NCI-H2196 treated with DMSO at 0.1 percent for 48 hours (cell line): Measurements from ENCODE around the gene RAB37.

ENCODE experiments used
- DNase-seq: peaks from one replicate; lab custom pipeline; 2025; ENCODE audit not compliant: unreplicated experiment; lab: John Stamatoyannopoulos, UW

Gene RAB37

DNA sequence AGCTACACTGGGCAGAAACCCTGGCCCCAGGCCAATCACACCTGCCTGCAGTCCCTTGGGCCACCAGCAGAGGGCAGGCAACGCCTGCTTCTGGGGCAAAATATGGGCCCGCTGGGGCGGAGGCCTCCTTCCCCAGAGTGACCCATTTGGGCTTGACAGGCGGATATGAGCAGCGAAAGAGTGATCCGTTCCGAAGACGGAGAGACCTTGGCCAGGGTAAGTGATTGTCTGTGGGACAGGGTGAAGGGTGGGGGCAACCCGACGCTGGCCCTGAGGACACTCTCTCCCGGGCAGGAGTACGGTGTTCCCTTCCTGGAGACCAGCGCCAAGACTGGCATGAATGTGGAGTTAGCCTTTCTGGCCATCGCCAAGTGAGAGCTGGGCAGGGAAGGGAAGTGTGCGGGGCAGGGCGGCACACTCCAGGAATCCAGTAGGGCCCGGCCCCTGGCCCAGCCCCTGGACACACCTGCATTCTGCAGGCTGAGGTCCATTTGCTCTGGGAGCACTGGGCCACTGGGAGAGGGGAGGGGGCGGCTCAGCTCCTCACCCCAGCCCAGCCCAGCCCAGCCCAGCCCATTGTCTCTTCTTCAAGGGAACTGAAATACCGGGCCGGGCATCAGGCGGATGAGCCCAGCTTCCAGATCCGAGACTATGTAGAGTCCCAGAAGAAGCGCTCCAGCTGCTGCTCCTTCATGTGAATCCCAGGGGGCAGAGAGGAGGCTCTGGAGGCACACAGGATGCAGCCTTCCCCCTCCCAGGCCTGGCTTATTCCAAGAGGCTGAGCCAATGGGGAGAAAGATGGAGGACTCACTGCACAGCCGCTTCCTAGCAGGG, 7.9 kb downstream of the RAB37 start:
- DNase-seq: peak; percentile 38

DNA sequence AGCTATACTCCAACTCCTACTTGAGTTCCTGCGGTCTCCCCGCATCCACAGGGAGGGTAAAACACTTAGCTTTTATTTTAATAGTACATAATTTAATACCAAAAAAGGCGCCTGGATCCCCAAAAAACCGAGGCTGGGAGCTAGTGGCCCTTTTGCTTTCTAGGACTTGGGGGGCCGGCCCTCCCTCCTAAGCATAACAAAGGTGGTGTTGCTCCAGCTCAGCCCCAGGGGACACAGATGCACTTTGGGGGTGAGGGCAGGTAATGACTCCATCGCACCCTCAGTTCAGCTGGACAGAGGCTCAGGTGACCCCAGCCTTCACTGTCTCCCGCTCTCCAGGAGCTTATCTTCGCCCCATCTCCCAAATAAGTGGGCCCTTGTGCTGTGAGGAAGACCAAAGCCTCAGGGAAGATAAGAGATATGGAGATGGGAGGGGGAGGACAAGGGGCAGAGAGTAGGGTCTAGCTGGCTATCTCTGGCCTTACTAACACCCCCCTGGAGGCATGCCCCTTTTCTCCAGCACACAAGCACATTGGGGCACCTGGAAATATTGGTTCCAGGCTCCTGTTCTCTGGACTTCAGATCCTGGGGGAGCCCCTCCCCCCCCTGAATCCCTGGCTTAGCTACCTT, 8.6 kb downstream of the RAB37 start:
- DNase-seq: no peak

DNA sequence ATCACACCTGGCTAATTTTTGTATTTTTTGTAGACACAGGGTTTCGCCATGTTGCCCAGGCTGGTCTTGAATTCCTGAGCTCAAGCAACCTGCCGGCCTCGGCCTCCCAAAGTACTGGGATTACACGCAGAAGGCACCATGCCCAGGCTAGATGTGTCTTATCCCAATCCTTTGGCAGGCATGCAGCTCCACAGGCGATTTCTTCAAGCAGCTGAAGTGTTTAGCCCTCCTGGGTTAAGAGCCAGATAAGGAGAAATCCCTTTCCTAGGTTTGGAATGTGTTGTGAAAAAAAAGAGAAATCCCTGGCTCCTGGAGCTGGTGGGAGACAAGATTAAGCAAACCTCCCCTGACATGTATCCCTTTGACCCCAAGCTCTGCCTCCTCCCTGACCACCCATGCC, 9.3 kb downstream of the RAB37 start:
- DNase-seq: no peak

GRCh38 chr17:74746922-74747321, 9.9 kb downstream of the RAB37 start:
- DNase-seq: no peak

GRCh38 chr17:74748279-74748528, 11.1 kb downstream of the RAB37 start:
- peak; percentile 87 for DNase-seq

GRCh38 chr17:74748529-74749278, 11.6 kb downstream of the RAB37 start, which contains the start of gene NHERF1:
Gene NHERF1 (plus strand): TSS chr17:74748628. CDS start chr17:74748847, 219 bp downstream.
- no peak for DNase-seq

GRCh38 chr17:74749279-74750038, 12.4 kb downstream of the RAB37 start:
- no peak for DNase-seq

- no peak for DNase-seq
These were observed 12.9 kb downstream of the RAB37 start for GRCh38 chr17:74750039-74750326.

- no peak for DNase-seq
These were observed 13.4 kb downstream of the RAB37 start for GRCh38 chr17:74750327-74751069.

DNA sequence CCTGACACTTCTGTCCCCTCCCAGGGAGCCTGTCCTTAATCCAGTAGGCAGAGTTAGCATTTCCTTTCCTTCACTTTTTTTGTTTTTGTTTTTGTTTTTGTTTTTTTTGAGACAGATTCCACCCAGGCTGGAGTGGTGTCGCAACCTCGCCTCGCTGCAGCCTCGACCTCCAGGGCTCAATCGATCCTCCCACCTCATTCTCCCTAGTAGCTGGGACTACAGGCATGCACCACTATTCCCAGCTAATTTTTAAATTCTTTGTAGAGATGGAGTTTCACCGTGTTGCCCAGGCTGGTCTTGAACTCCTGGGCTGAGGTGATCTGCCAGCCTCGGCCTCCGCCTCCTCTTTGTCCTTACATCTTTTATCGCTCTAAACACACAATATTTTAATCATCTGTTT, 15.4 kb downstream of the RAB37 start:
- DNase-seq: no peak

DNA sequence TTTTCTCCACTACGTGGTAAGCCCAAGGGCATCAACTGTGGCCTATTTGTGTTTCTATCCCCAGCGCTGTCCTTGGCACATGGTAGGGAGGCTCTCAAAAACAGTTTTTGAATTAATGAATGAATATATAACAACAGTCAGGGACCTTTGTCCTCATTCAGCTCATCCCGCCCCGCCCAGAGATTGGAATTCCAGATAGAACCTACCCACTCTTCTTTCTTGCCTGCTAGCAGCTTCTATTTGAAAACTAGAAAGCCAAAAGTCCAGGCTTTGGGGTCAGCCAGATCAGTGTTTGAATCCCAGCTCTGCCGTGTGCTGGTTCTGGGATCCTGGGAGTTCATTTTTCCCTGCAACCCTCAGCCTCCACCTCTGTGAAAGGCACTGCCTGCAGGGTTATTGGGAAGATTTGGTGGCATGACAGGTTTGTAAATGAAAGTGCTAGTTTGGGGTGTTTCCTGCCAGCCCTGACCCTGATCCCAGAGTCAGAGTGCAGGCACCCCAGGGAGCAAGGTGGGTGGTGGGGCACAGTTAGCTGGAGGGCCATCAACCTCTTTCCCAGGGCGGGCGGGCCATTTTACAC, 15.9 kb downstream of the RAB37 start:
- DNase-seq: no peak

DNA sequence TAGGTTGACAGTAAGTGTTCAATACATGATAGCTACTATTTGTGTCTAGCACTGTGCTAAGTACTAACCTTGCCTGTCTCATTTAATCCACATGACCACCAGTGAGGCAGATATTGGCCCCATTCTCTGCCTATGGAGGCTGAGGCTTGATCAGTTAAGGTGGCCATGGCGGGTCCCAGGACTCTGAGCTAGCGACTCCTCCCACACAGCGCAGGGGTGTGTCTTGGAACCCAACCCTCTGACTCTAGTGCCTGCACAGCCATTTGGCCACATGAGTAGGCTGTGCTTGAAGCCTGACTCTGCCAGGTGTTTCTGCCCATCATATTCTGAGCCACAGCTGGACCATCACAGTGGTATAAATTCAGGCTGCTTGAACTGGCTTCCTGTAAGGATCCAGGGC, 17.8 kb downstream of the RAB37 start:
- no peak for DNase-seq

- no peak for DNase-seq
These were observed 18.5 kb downstream of the RAB37 start for GRCh38 chr17:74755533-74755932.

GRCh38 chr17:74756891-74757290, 19.8 kb downstream of the RAB37 start:
- DNase-seq: no peak

GRCh38 chr17:74757502-74757901, 20.4 kb downstream of the RAB37 start:
- DNase-seq: no peak

GRCh38 chr17:74757931-74758847, 21.1 kb downstream of the RAB37 start:
- DNase-seq: no peak

- no peak for DNase-seq
These were observed 21.8 kb downstream of the RAB37 start for GRCh38 chr17:74758848-74759168.

- no peak for DNase-seq
These were observed 22.3 kb downstream of the RAB37 start for GRCh38 chr17:74759243-74759801.

- DNase-seq: no peak
These were observed 22.9 kb downstream of the RAB37 start for GRCh38 chr17:74759941-74760340.
